ENCODE results near the gene ZFHX3. TPM values are rescaled to one million over a fixed set of nuclear protein-coding genes. Genes with fewer than 3 reads are reported as not detected.

The ZFHX3 gene
- total and polyA plus RNA-seq, 3 donors from 2014 or later, result 3.3 to 19.9 (median 15.7) TPM

DNA sequence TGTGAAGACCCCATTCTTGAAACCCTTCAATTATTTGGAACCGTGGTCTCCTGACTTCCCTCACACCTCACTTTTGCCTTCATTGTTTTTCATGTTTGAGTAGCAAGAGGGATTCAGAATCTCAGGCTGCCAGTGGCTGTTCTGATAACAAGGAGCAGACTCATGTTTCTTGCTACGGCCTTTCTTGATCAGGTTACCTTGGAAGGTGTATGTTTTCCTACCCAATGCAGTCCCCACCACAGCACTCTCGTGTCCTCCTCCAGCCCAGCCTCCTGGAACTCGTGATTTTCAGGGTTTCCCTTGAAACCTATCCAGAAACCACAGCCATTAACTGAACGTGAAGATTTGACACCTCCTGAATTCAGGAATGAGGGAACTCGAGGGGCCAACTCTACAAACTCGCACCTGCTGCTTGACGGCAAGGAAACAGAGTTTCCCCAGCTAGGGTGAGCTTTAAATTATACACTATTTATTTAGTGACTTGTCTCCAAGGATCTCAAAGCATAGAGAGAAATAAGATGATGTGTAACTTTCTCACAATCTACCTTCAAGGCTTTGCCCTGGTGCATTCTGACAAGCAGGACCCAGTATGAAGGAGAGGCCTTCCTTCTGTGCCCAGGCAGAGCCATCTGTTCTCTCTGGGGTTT, 1.6 kb downstream of the ZFHX3 start:
- 58 to 66% methylated on average over 8 of the region's 8 CpGs for WGBS, 2 donors
- intact Hi-C loops (cut with DNase I; ENCODE audit: low total_unique reads), result no loop called here
- TF ChIP-seq POLR2A (IDR thresholded peaks at IDR 0.05), result no peak
- TF ChIP-seq, protein P1, sequence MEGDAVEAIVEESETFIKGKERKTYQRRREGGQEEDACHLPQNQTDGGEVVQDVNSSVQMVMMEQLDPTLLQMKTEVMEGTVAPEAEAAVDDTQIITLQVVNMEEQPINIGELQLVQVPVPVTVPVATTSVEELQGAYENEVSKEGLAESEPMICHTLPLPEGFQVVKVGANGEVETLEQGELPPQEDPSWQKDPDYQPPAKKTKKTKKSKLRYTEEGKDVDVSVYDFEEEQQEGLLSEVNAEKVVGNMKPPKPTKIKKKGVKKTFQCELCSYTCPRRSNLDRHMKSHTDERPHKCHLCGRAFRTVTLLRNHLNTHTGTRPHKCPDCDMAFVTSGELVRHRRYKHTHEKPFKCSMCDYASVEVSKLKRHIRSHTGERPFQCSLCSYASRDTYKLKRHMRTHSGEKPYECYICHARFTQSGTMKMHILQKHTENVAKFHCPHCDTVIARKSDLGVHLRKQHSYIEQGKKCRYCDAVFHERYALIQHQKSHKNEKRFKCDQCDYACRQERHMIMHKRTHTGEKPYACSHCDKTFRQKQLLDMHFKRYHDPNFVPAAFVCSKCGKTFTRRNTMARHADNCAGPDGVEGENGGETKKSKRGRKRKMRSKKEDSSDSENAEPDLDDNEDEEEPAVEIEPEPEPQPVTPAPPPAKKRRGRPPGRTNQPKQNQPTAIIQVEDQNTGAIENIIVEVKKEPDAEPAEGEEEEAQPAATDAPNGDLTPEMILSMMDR (IDR thresholded peaks at IDR 0.05), result no peak
- Histone ChIP-seq H3K4me1 (peaks cover 14% of the 10 kb centered on the region), H3K9me3 (no peaks in the 10 kb centered on the region), H3K27ac (no peak overlapping the region), H3K4me3 (no peak overlapping the region), H3K36me3 (ENCODE audit: low read depth, missing control alignments) (no peaks in the 10 kb centered on the region), H3K27me3 (no peaks in the 10 kb centered on the region)
- DNase-seq, result no peak

GRCh38 chr16:73043828-73044467, 4.0 kb downstream of the ZFHX3 start:
- intact Hi-C loops (cut with DNase I; ENCODE audit: low total_unique reads), result no loop called here
- no peak for DNase-seq
- TF ChIP-seq, protein P1 (IDR thresholded peaks at IDR 0.05), result no peak
- TF ChIP-seq POLR2A (IDR thresholded peaks at IDR 0.05), result no peak
- WGBS, 2 donors, result 68 to 83% methylated on average over 6 of the region's 6 CpGs
- Histone ChIP-seq H3K27ac (no peak overlapping the region), H3K36me3 (ENCODE audit: low read depth, missing control alignments) (no peaks in the 10 kb centered on the region), H3K27me3 (no peaks in the 10 kb centered on the region), H3K9me3 (no peaks in the 10 kb centered on the region), H3K4me3 (no peak overlapping the region), H3K4me1 (peaks cover 11% of the 10 kb centered on the region)

- intact Hi-C loops (cut with DNase I; ENCODE audit: low total_unique reads), result no loop called here
- Histone ChIP-seq H3K36me3 (ENCODE audit: low read depth, missing control alignments) (no peaks in the 10 kb centered on the region), H3K4me1 (peaks cover 6% of the 10 kb centered on the region), H3K27me3 (no peaks in the 10 kb centered on the region), H3K4me3 (no peak overlapping the region), H3K9me3 (no peaks in the 10 kb centered on the region), H3K27ac (no peak overlapping the region)
- no peak for DNase-seq
- TF ChIP-seq, protein P1 (IDR thresholded peaks at IDR 0.05), result no peak
- no peak for TF ChIP-seq POLR2A (IDR thresholded peaks at IDR 0.05)
- WGBS, 2 donors, result 86 to 92% methylated on average over 4 of the region's 4 CpGs
Measured at GRCh38 chr16:73042807-73043206, 5.1 kb downstream of the ZFHX3 start.

DNA sequence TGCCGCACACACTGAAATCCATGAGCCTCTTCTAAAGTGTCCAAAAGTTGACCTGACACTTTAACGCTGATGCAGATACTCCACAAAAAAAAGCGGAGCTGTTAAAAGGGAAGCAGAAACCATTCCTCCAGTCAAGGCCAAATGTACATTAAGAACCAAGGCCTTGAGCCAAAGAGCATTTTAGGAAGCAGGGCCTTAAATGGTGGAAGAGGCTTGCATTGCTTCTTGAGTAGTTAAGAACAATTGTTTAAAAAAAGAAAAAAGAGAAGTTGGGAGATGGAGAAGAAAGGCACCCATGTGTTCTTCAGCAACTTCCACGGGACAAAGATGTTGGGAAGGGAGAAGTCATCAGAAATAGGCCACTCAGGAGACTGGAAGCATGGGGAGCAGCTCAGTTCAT, 6.3 kb downstream of the ZFHX3 start:
- no peak for DNase-seq
- 90 to 91% methylated on average over 4 of the region's 4 CpGs for WGBS, 2 donors
- Histone ChIP-seq H3K4me1 (no peaks in the 10 kb centered on the region), H3K4me3 (no peak overlapping the region), H3K27ac (no peak overlapping the region), H3K27me3 (no peaks in the 10 kb centered on the region), H3K36me3 (ENCODE audit: low read depth, missing control alignments) (no peaks in the 10 kb centered on the region), H3K9me3 (no peaks in the 10 kb centered on the region)
- no peak for TF ChIP-seq POLR2A (IDR thresholded peaks at IDR 0.05)
- TF ChIP-seq, protein P1 (IDR thresholded peaks at IDR 0.05), result no peak
- intact Hi-C loops (cut with DNase I; ENCODE audit: low total_unique reads), result no loop called here

Measured in testis (tissue), 3 donors.